ENCODE results near the gene SLC12A1. TPM values are rescaled to one million over a fixed set of nuclear protein-coding genes. Genes with fewer than 3 reads are reported as not detected.
A peak's percentile ranks its signal among the peaks of the same experiment; 100 is the strongest.

Gene SLC12A1
- polyA plus RNA-seq, 3 donors: not detected

- Mint-ChIP-seq H3K27me3 (ENCODE audit: low read depth in 3 of 3) (peaks cover 4 to 10% (median 7%) of the 10 kb centered on the region in 3 donors), H3K9me3 (no peaks in the 10 kb centered on the region), H3K27ac (no peak overlapping the region), H3K4me1 (no peaks in the 10 kb centered on the region), H3K36me3 (no peaks in the 10 kb centered on the region), H3K4me3 (no peak overlapping the region)
- Histone ChIP-seq H3K4me2 (replicated peaks; ENCODE audit: extremely low read depth, low read length, poor library complexity, severe bottlenecking) (no peak overlapping the region), H3K9me3 (replicated peaks in 1 of 2; ENCODE audit: control insufficient read depth in 1 of 2, insufficient read depth in 1 of 2, low read length in 2 of 2) (no peaks in the 10 kb centered on the region), H4K20me1 (ENCODE audit: insufficient read depth, low read length) (no peaks in the 10 kb centered on the region), H2AFZ (ENCODE audit: insufficient read depth, low read depth, low read length, poor library complexity, severe bottlenecking) (no peak overlapping the region), H3K27ac (ENCODE audit: low read depth in 1 of 2, low read length in 2 of 2) (no peak overlapping the region), H3K36me3 (replicated peaks in 1 of 2; ENCODE audit: control insufficient read depth in 1 of 2, insufficient read depth in 2 of 2, low read length in 2 of 2) (no peaks in the 10 kb centered on the region), H3K4me3 (replicated peaks in 1 of 3; ENCODE audit: low read depth in 2 of 3, low read length in 3 of 3) (no peak overlapping the region), H3K9ac (ENCODE audit: insufficient read depth, low read length, poor library complexity, severe bottlenecking) (no peak overlapping the region), H3K79me2 (ENCODE audit: insufficient read depth, low read length) (no peaks in the 10 kb centered on the region), H3K4me1 (ENCODE audit: control insufficient read depth in 1 of 2, insufficient read depth in 2 of 2, low read length in 2 of 2) (no peaks in the 10 kb centered on the region), H3K27me3 (ENCODE audit: control insufficient read depth in 2 of 2, insufficient read depth in 2 of 2, low read length in 2 of 2) (no peaks in the 10 kb centered on the region)
- DNase-seq: no peak
- TF ChIP-seq, protein P1, sequence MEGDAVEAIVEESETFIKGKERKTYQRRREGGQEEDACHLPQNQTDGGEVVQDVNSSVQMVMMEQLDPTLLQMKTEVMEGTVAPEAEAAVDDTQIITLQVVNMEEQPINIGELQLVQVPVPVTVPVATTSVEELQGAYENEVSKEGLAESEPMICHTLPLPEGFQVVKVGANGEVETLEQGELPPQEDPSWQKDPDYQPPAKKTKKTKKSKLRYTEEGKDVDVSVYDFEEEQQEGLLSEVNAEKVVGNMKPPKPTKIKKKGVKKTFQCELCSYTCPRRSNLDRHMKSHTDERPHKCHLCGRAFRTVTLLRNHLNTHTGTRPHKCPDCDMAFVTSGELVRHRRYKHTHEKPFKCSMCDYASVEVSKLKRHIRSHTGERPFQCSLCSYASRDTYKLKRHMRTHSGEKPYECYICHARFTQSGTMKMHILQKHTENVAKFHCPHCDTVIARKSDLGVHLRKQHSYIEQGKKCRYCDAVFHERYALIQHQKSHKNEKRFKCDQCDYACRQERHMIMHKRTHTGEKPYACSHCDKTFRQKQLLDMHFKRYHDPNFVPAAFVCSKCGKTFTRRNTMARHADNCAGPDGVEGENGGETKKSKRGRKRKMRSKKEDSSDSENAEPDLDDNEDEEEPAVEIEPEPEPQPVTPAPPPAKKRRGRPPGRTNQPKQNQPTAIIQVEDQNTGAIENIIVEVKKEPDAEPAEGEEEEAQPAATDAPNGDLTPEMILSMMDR (IDR thresholded peaks at IDR 0.05): peak; percentile 44
- WGBS (ENCODE audit: insufficient coverage): 36% methylated on average over 1 of the region's 6 CpGs
- intact Hi-C loops (cut with micrococcal nuclease): loop anchor here in 1 of 2 donors (10.0 kb wide), 1 partner anchor 1936 kb away; no protein-coding TSS in a partner anchor
These were observed 44.6 kb downstream of the SLC12A1 start for GRCh38 chr15:48250640-48251076.

GRCh38 chr15:48253172-48253571 lies 47.1 kb downstream of the SLC12A1 start:
- intact Hi-C loops (cut with micrococcal nuclease): loop anchor here in 1 of 2 donors (10.0 kb wide), 1 partner anchor 1938 kb away; no protein-coding TSS in a partner anchor
- H3K4me1 ChIP-seq (ENCODE audit: control insufficient read depth in 1 of 2, insufficient read depth in 2 of 2, low read length in 2 of 2): no peaks in the 10 kb centered on the region
- H3K36me3 ChIP-seq (replicated peaks in 1 of 2; ENCODE audit: control insufficient read depth in 1 of 2, insufficient read depth in 2 of 2, low read length in 2 of 2): no peaks in the 10 kb centered on the region
- H3K27ac ChIP-seq (ENCODE audit: low read depth in 1 of 2, low read length in 2 of 2): no peak overlapping the region
- Mint-ChIP-seq H3K4me1 (no peaks in the 10 kb centered on the region), H3K4me3 (no peak overlapping the region), H3K36me3 (no peaks in the 10 kb centered on the region), H3K9me3 (peaks cover 0 to 4% (median 0%) of the 10 kb centered on the region in 7 donors), H3K27me3 (ENCODE audit: low read depth in 3 of 3) (peaks cover 2 to 8% (median 6%) of the 10 kb centered on the region in 3 donors), H3K27ac (no peak overlapping the region)
- H3K4me2 ChIP-seq (replicated peaks; ENCODE audit: extremely low read depth, low read length, poor library complexity, severe bottlenecking): no peak overlapping the region
- no CpG with 5 or more reads among the region's 4 CpGs for WGBS (ENCODE audit: insufficient coverage)
- no peaks in the 10 kb centered on the region for H4K20me1 ChIP-seq (ENCODE audit: insufficient read depth, low read length)
- no peaks in the 10 kb centered on the region for H3K9me3 ChIP-seq (replicated peaks in 1 of 2; ENCODE audit: control insufficient read depth in 1 of 2, insufficient read depth in 1 of 2, low read length in 2 of 2)
- H3K9ac ChIP-seq (ENCODE audit: insufficient read depth, low read length, poor library complexity, severe bottlenecking): no peak overlapping the region
- no peak for DNase-seq
- TF ChIP-seq, protein P1 (IDR thresholded peaks at IDR 0.05): no peak
- no peaks in the 10 kb centered on the region for H3K27me3 ChIP-seq (ENCODE audit: control insufficient read depth in 2 of 2, insufficient read depth in 2 of 2, low read length in 2 of 2)
- H2AFZ ChIP-seq (ENCODE audit: insufficient read depth, low read depth, low read length, poor library complexity, severe bottlenecking): no peak overlapping the region
- H3K79me2 ChIP-seq (ENCODE audit: insufficient read depth, low read length): no peaks in the 10 kb centered on the region
- no peak overlapping the region for H3K4me3 ChIP-seq (replicated peaks in 1 of 3; ENCODE audit: low read depth in 2 of 3, low read length in 3 of 3)

Measured in CD14-positive monocyte (primary cell).